ENCODE measurements around the gene PRKG2. TPM values are rescaled to one million over a fixed set of nuclear protein-coding genes. Genes with fewer than 3 reads are reported as not detected.

Gene PRKG2
- total RNA-seq, 1 donor, result 0.72 TPM

GRCh38 chr4:81166458-81167160, 48.4 kb downstream of the PRKG2 start:
- TF ChIP-seq, protein P1, sequence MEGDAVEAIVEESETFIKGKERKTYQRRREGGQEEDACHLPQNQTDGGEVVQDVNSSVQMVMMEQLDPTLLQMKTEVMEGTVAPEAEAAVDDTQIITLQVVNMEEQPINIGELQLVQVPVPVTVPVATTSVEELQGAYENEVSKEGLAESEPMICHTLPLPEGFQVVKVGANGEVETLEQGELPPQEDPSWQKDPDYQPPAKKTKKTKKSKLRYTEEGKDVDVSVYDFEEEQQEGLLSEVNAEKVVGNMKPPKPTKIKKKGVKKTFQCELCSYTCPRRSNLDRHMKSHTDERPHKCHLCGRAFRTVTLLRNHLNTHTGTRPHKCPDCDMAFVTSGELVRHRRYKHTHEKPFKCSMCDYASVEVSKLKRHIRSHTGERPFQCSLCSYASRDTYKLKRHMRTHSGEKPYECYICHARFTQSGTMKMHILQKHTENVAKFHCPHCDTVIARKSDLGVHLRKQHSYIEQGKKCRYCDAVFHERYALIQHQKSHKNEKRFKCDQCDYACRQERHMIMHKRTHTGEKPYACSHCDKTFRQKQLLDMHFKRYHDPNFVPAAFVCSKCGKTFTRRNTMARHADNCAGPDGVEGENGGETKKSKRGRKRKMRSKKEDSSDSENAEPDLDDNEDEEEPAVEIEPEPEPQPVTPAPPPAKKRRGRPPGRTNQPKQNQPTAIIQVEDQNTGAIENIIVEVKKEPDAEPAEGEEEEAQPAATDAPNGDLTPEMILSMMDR (IDR thresholded peaks at IDR 0.05; ENCODE audit: extremely low read depth, low read depth, low read length), result no peak
- Histone ChIP-seq H3K4me1 (ENCODE audit: insufficient read depth, low read length) (peaks cover 2% of the 10 kb centered on the region), H3K79me2 (ENCODE audit: insufficient read depth, low read length) (no peaks in the 10 kb centered on the region), H4K20me1 (ENCODE audit: insufficient read depth, low read length) (no peaks in the 10 kb centered on the region), H3K4me3 (ENCODE audit: insufficient read depth, low read length) (no peak overlapping the region), H2AFZ (ENCODE audit: low read length) (no peak overlapping the region), H3K27ac (ENCODE audit: low read depth, low read length) (no peak overlapping the region), H3K4me2 (ENCODE audit: insufficient read depth, low read length) (no peak overlapping the region), H3K36me3 (ENCODE audit: insufficient read depth, low read length) (no peaks in the 10 kb centered on the region), H3K27me3 (ENCODE audit: insufficient read depth, low read length) (no peaks in the 10 kb centered on the region), H3K9me3 (ENCODE audit: low read depth, low read length) (no peaks in the 10 kb centered on the region)
- no peak for DNase-seq (ENCODE audit: insufficient read length, low spot score, missing footprints)

DNA sequence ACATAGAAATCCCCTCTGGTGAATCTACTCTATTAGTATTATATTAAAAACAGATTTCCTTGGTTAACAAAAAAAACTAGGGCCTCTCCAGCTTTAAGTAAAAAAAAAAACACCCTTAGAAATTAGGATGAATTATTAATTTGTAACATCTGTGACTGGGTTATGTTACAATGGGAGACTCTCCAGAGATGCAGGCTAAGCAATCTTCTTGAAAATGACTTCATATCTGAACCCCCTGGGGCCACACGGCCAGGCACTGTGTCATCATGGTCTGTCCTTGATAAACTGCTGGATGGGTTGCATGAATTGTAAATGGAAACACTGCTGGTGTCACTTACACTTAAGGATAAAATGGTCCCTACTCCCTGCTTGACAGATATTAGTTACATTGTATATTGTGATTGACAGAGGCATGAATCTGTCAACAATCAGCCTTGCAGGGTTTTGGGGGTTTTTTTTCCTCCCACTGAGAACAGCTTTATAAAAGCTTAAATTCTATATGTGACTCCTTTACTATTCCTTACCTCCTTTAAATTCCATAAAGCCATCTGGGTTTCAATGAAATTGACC, 49.1 kb downstream of the PRKG2 start:
- TF ChIP-seq, protein P1 (IDR thresholded peaks at IDR 0.05; ENCODE audit: extremely low read depth, low read depth, low read length), result no peak
- Histone ChIP-seq H3K27ac (ENCODE audit: low read depth, low read length) (no peak overlapping the region), H3K9me3 (ENCODE audit: low read depth, low read length) (no peaks in the 10 kb centered on the region), H3K4me3 (ENCODE audit: insufficient read depth, low read length) (no peak overlapping the region), H4K20me1 (ENCODE audit: insufficient read depth, low read length) (no peaks in the 10 kb centered on the region), H2AFZ (ENCODE audit: low read length) (no peak overlapping the region), H3K4me2 (ENCODE audit: insufficient read depth, low read length) (no peak overlapping the region), H3K27me3 (ENCODE audit: insufficient read depth, low read length) (no peaks in the 10 kb centered on the region), H3K79me2 (ENCODE audit: insufficient read depth, low read length) (no peaks in the 10 kb centered on the region), H3K4me1 (ENCODE audit: insufficient read depth, low read length) (peaks cover 2% of the 10 kb centered on the region), H3K36me3 (ENCODE audit: insufficient read depth, low read length) (no peaks in the 10 kb centered on the region)
- no peak for DNase-seq (ENCODE audit: insufficient read length, low spot score, missing footprints)

DNA sequence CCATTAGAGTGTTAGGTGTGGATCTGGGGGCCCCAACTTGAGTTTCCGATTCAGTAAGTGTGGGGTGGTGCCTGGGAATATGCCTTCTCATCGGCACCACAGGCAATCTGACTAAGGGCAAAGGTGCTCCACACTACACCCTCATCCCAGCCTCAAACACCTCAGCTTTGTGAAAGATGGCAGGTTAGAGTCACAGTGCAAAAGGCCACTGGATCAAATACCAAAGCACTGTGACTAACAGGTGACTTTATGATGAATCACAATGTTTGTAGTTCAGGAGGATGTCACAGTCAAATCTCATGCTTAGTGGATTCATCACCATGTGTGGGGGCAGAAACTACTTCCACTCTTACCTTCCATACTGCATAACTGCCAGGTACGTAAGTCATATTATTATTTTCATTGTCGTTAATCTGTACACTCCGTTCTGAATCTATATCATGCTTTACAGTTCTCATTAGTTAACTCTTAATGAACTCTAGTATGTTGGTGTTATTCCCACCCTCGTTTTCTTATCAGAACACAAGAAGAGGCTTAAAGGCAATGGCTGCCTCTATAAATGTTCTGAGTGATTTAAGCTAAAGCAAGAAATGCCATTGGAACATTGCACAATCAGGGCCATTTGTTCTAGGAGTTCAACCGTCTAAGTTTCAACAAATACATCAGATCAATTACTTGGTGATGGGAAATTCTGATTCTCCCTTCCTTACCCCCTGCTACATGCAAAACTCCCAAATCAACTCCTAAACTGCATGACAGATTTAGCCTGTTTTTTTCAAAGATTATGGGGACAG, 50.2 kb downstream of the PRKG2 start:
- DNase-seq (ENCODE audit: insufficient read length, low spot score, missing footprints), result no peak
- no peaks in the 10 kb centered on the region for H3K9me3 ChIP-seq (ENCODE audit: low read depth, low read length)
- H3K4me2 ChIP-seq (ENCODE audit: insufficient read depth, low read length), result no peak overlapping the region
- TF ChIP-seq, protein P1 (IDR thresholded peaks at IDR 0.05; ENCODE audit: extremely low read depth, low read depth, low read length), result no peak
- no peak overlapping the region for H3K27ac ChIP-seq (ENCODE audit: low read depth, low read length)
- H4K20me1 ChIP-seq (ENCODE audit: insufficient read depth, low read length), result no peaks in the 10 kb centered on the region
- H2AFZ ChIP-seq (ENCODE audit: low read length), result no peak overlapping the region
- H3K27me3 ChIP-seq (ENCODE audit: insufficient read depth, low read length), result no peaks in the 10 kb centered on the region
- peaks cover 2% of the 10 kb centered on the region for H3K4me1 ChIP-seq (ENCODE audit: insufficient read depth, low read length)
- no peak overlapping the region for H3K4me3 ChIP-seq (ENCODE audit: insufficient read depth, low read length)
- no peaks in the 10 kb centered on the region for H3K79me2 ChIP-seq (ENCODE audit: insufficient read depth, low read length)
- no peaks in the 10 kb centered on the region for H3K36me3 ChIP-seq (ENCODE audit: insufficient read depth, low read length)

GRCh38 chr4:81164126-81164525, 50.9 kb downstream of the PRKG2 start:
- H3K27ac ChIP-seq (ENCODE audit: low read depth, low read length), result no peak overlapping the region

More at GRCh38 chr4:81164126-81164525, 50.9 kb downstream of the PRKG2 start:
- DNase-seq (ENCODE audit: insufficient read length, low spot score, missing footprints), result no peak
- Histone ChIP-seq H3K27me3 (ENCODE audit: insufficient read depth, low read length) (no peaks in the 10 kb centered on the region), H4K20me1 (ENCODE audit: insufficient read depth, low read length) (no peaks in the 10 kb centered on the region), H3K36me3 (ENCODE audit: insufficient read depth, low read length) (no peaks in the 10 kb centered on the region), H3K4me1 (ENCODE audit: insufficient read depth, low read length) (peaks cover 2% of the 10 kb centered on the region), H3K9me3 (ENCODE audit: low read depth, low read length) (no peaks in the 10 kb centered on the region), H3K4me2 (ENCODE audit: insufficient read depth, low read length) (no peak overlapping the region), H3K4me3 (ENCODE audit: insufficient read depth, low read length) (no peak overlapping the region), H2AFZ (ENCODE audit: low read length) (no peak overlapping the region), H3K79me2 (ENCODE audit: insufficient read depth, low read length) (no peaks in the 10 kb centered on the region)
- TF ChIP-seq, protein P1 (IDR thresholded peaks at IDR 0.05; ENCODE audit: extremely low read depth, low read depth, low read length), result no peak
